ENCODE data around the gene EEPD1.
"Not testable (repeated sequence)": the region's sequence is repeated elsewhere in the genome, so short reads cannot be mapped to it uniquely, and the experiment has no call there.

The EEPD1 gene

GRCh38 chr7:36217211-36217960, 64.3 kb downstream of the EEPD1 start:
- DNase-seq = no peak

- no peak for DNase-seq
Observed at GRCh38 chr7:36217961-36218284, 64.9 kb downstream of the EEPD1 start.

GRCh38 chr7:36219429-36219828, 66.4 kb downstream of the EEPD1 start:
- DNase-seq = no peak

GRCh38 chr7:36223851-36224250, 70.8 kb downstream of the EEPD1 start:
- DNase-seq = no peak

GRCh38 chr7:36224934-36225858, 72.1 kb downstream of the EEPD1 start:
- DNase-seq = peak; percentile 47

GRCh38 chr7:36226151-36226550, 73.1 kb downstream of the EEPD1 start:
- DNase-seq = no peak

GRCh38 chr7:36227223-36227622, 74.2 kb downstream of the EEPD1 start:
- DNase-seq = no peak

- DNase-seq = no peak
Observed at GRCh38 chr7:36228039-36228438, 75.0 kb downstream of the EEPD1 start.

GRCh38 chr7:36231406-36231805, 78.4 kb downstream of the EEPD1 start:
- no peak for DNase-seq

- DNase-seq = no peak
Observed at GRCh38 chr7:36232555-36232954, 79.5 kb downstream of the EEPD1 start.

- DNase-seq = no peak
Observed at GRCh38 chr7:36232971-36233550, 80.0 kb downstream of the EEPD1 start.

- DNase-seq = no peak
Observed at GRCh38 chr7:36236073-36236472, 83.0 kb downstream of the EEPD1 start.

- no peak for DNase-seq
Observed at GRCh38 chr7:36238138-36238537, 85.1 kb downstream of the EEPD1 start.

- DNase-seq = not testable (repeated sequence)
Observed at GRCh38 chr7:36243356-36243755, 90.3 kb downstream of the EEPD1 start.

GRCh38 chr7:36244001-36244400, 90.9 kb downstream of the EEPD1 start:
- DNase-seq = not testable (repeated sequence)

- DNase-seq = no peak
Observed at GRCh38 chr7:36244429-36244828, 91.4 kb downstream of the EEPD1 start.

- DNase-seq = no peak
Observed at GRCh38 chr7:36245684-36246299, 92.7 kb downstream of the EEPD1 start.

GRCh38 chr7:36249091-36249490, 96.0 kb downstream of the EEPD1 start:
- DNase-seq = no peak

GRCh38 chr7:36253699-36254098, 100.6 kb downstream of the EEPD1 start:
- DNase-seq = no peak

- peak; percentile 82 for DNase-seq
Observed at GRCh38 chr7:36258510-36259259, 105.6 kb downstream of the EEPD1 start.

GRCh38 chr7:36260481-36260880, 107.4 kb downstream of the EEPD1 start:
- no peak for DNase-seq

GRCh38 chr7:36261019-36261754, 108.1 kb downstream of the EEPD1 start:
- DNase-seq = no peak

Data from NCI-H2171 treated with DMSO at 0.1 percent for 48 hours (cell line).